GM12891 (cell line): Measurements from ENCODE around the gene ZFAND4.

Source experiments
- POLR2A ChIP-seq: IDR thresholded peaks from 2 replicates; pipeline ENCODE4 v1.6.1; 2011; ENCODE audit warnings: low read depth, low read length, control low read depth
- POLR2AphosphoS5 ChIP-seq: IDR thresholded peaks from 2 replicates; pipeline ENCODE4 v1.6.1; 2011; ENCODE audit warnings: low read depth, low read length, control low read depth
- SPI1 ChIP-seq: IDR thresholded peaks from 2 replicates; pipeline ENCODE4 v1.6.1; 2011; ENCODE audit warnings: low read depth, low read length, control low read depth
- TAF1 ChIP-seq: IDR thresholded peaks from 2 replicates; pipeline ENCODE4 v1.6.1; 2011; ENCODE audit warnings: low read depth, low read length, control low read depth

GRCh38 chr10:45592926-45593325 lies 79.6 kb downstream of the ZFAND4 start:
- TF ChIP-seq POLR2AphosphoS5 (no peak), TAF1 (no peak), POLR2A (no peak), SPI1 (no peak)
